HG03095 (cell line): ENCODE results near the gene LRRC3C.

Experiments
- ATAC-seq: cut with Tn5 transposase; IDR thresholded peaks from one replicate; pipeline ENCODE4 v1.9.1; 2021; ENCODE audit warnings: moderate library complexity; ENCODE audit not compliant: unreplicated experiment

LRRC3C gene

DNA sequence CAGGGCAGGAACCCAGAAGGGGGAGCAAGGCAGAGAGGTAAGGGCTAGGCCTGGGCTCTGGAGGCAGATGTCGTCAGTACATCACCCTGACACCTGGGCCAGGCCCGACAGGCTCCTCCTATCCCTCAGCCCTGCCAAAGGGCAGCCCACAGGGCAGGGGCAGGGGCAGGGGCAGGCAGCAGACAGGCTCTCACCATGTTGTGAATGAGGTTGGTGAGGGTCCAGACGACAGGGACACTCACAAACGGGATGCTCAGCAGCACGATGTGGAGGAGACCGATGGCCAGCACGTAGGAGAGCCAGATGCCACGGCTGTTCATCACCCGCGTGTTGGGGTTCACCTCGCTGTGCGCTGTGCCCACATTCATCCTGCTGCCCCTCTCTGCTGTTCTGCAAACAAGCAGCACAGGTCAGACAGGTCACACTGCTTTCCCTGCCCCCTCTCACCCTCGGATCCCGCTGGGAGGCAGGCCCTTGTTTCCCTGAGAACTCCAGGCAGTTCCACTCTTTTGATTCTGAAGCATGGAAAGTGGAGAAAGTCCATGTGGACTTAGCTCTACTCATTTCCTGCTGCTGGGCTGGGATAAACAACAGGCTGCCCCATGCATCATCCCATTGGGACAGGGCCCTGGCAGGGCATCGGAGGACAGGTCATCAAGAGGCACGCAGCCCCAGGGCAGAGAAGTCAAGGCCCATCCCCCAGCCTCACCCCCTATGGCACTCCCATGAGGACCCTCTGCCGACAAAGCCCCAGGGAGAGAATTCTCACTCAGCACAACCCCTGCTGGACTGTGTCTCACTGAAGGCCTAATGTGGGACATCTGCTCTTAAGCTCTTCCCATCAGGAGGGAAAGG, 3.5 kb upstream of the LRRC3C start:
- ATAC-seq: no peak

DNA sequence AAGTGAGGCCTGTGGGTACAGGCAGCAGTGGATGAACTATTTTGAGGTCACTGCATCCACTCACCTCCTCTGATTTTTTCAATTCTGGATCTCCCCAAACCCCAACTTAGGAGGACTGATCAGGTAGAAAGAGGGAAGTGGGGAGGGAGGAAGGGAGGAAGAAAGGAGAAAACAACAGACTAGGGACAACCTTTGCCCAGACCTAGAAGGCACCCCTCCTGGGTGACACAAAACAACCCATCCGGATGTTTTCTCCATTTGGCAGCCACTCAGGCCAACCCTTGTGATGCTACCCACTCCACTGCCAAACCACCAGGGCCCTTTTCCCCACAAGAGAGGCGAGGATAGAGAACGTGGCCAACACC, 2.9 kb upstream of the LRRC3C start:
- ATAC-seq: no peak

DNA sequence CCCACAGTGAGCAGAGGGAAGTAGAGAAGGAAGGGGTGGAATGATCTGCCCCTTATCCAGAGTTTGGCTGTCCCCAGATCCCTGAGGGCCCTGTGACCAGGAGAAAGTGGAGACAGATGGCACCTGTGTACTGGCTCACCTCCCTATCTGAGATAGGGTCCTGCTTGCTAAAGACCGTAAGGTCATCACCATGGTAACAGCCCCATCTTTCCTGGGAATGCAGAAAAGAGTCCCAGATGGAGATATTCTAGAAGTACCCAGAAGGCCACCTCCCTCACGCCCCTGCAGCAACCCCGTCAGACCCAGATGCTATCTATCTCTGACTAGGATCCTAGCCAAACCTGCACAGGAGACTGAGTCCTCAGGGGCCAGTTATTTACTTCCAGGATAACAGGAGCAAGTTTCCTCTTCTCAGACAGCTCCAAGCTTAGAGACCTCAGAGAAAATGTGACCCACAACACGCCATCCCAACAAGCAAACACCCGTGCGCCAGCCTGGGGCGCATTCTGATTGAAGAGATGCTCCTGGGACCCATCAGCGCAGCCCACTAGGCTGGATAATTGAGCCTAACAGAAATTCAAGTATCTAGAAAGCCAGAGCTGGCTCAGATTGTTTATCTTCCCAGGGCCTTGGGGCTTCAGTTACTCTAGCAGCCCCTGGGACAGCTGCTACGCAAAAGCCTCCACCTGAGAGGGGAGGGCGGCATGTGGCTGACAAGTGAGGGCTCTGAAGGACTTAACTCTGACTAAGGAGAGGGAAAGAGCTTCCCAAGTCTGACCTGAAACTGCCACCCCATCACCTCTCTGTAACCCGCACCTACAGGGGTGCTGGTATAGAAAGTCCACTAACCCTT, 2.0 kb upstream of the LRRC3C start:
- ATAC-seq: no peak

DNA sequence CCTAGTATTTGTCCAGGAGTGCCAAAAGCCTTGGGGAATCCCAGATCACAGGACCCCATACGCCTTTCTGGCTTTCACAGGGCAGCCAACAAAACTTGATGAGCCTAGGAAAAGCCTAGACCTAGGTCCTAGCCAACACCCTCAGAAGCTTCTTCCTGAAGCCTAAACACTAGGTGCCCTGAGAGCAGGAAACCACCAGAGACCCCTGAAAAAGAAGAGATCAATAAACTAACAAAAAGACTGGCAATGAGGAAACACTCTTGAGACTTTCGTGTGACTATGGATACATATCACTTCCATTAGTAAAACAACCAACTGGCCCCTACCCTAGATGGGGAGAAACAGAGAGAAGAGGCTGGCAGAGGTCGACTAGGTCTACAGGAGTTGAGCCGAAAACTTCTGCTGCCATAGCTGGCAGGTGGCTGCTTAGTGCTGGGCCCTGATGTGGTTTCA, 1.4 kb upstream of the LRRC3C start:
- ATAC-seq: no peak

DNA sequence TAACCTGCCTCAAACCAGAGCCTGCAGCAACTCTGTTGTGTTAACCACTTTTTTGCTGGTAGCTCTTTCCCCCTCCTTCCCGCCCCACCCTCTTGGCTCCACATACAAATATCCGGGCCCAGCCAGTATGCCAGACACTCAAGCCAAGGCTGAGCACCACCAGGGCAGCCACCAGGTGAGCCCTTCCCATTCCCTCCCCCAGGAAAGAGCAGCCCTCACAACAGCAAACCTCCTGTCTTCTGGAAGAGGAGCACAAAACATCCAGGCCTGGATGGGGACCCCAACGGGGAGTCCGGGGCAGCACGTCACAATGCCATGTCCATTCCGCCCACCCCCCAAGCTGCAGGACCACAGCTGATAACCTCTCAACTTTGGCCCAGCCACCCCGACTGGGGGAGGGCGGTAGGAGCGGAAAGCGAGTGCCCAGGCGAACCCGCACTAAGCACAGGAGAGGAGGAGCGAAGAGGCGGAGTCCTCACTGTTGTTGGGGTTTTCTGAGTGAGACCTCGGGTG, 888 bp upstream of the LRRC3C start:
- ATAC-seq: no peak

DNA sequence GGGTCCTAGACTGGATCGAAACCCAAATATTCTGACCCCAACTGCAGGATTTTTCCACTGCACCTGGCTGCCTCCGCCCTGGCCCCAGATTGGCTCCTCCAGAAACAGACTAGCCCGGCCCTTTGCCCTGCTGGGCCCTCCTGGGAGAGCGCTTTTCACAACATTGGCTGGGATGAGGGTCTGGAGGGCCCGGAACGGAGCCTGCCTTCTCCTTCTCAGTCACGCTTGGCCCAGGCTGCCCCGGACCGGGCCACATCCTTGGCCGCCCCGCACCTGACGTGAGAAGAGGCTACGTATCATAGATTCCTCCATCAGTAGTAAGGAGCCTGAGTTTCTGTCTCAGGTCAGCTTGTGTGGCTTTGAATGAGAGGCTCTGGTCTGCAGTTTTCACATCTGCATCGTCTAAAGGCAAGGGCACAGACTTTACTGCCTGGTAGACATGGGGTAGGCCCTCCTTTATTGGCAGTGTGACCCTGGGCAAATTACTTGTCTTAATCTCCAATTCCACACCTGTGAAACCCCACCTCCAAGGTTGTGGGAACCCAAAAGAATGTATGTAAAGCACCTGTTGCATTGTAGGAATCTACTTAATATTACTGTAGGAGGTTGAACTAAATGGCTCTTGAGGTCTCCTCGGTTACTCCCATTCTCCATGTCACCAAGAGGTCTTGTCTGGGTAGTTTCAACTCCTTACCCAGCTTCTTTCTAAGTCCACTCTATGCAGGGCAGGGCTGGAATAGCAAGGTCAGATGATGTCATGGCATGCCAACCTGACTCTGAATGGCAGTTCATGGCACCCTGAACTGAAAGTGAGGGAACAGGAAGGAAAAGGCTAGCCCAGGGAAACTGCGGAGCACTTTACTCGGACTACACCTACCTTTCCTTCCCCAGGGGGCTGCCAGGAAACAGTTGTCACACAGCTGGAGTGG, 661 bp downstream of the LRRC3C start:
- peak; percentile 5 for ATAC-seq

DNA sequence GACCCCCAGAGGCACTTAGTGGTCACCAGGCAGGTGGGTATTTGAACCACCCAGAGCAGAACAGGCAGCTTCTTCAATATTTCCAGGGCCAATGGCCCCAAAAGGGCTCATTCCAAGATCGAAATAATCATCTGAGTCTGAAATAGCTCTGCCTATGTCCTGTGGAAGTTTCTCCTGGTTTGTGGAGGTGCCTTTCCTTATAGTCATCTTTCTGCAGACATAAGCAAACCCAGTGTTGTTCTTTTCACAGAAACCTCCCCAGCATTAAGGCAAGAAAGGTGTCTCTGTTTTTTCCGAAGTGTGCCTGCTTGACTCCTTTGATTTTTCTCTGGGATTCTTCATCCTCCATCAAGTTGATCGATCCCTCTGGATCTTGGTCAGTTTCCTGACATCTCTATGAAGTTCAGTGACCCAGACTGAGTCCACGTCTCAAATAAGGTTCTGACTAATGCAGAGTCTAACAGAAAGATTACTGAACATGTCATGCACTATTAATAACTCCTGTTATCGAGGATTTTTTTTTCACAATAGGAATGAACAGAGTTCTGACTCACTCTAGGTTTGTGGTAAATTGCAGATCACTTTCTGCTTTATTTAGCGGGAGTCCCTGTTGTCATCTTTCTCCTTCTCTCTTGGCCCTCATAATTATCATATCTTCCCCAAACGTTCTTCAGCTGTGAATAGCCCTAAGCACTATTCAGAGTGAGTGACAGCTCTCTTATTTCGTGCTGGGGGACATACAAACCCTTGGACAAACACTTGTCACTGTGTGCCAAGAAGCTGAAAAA, 1.5 kb downstream of the LRRC3C start:
- no peak for ATAC-seq

DNA sequence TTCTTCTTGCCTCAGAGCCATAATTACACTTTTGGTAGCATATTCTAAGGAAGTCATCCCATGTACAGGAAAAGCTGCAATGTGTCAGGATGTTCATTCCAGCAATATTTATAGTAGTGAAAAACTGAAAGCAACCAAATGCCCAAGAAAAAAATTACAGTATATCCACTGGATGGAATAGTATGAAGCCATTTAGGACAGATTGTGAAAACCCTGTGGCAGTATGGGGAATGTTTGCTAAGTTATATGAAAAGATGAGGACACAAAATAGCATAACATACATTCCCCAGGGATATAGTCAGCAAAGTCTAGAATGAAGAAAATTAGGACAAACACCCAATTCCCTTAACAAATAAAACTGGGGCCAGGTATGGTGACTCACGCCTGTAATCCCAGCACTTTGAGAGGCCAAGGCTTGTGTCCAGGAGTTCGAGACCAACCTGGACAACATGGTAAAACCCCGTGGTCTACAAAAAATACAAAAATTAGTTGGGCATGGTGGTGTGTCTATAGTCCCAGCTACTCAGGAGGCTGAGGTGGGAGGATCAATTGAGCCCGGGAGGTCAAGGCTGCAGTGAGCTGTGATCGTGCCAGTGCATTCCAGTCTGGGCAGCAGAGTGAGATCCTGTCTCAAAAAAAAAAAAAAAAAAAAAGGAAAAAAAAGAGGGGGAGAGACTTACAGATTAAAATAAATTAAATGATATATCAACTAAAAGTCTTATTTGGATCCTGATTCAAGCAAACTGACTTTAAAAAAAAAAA, 2.3 kb downstream of the LRRC3C start:
- no peak for ATAC-seq

DNA sequence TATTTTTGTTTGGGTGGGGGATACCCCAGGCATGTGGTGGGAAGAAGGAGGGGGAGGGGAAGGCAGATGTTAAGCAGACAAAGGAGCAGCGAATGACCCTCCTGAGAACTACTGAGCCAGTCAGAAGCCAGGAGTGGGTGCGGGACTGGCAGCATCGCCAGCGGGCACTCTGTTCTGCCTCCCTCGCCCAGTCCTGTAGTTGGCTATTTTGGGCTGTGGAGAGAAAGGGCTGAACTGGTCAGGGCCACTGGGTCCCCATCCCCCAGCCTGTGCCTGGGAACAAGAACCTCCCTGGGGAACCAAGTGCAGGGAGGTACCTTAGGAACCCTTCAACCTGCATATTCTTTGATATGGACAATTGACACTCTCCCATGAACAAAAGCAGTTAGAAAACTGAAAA, 6.4 kb downstream of the LRRC3C start:
- no peak for ATAC-seq

DNA sequence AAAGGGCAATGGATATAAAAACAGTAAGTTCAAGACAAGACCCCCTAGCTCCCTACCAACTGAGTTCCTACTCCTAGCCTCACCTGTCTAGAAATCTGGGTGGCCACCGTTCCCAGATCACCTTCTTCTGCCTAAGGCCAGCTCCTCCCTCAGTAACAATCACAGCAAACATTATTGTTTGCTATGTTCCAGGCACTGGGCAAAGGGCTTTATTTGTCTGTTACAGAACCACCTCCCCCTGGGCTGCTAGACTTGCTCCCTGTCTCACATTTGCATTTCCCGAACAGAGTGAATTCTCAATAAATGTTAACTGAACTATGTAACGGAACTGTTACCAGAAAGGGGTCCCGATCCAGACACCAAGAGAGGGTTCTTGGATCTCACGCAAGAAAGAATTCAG, 6.8 kb downstream of the LRRC3C start:
- no peak for ATAC-seq

DNA sequence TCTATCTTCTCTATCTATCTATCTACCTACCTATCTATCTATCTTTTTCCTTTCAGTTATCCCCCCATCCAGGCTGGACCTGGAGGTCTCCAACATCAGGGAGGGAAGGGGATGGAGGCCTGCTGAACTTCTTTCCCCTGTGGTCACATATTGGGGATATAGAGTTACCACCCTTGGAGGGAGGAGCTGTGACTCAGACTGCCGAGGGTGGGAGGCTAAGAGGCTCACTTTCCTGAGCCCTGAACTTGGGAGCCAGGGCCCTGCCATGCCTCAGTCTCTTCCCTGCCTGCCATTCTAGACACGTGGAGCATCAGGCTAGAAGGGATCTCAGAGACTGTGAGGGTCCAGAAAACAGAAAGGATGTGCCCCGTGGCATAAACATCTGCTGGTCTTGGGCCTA, 8.4 kb downstream of the LRRC3C start:
- no peak for ATAC-seq

DNA sequence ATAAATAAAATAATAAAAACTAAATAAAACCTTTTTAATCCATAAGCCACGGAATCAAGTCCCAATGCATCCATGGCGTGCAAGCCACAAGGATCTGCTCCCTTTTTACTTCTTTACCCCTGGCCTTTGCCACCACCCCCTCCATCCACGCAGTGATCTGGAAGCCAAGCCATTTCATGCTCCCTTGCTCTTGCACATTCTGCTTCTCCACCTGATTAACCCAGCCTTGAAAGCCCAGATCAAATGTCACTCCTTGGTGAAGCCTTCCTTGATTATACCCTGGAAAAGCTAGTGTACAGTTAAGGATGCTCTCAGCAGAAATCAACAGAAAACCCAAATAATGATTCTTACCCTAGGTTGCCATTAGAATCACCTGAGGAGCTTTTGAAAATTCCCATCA, 9.9 kb downstream of the LRRC3C start:
- ATAC-seq: no peak

DNA sequence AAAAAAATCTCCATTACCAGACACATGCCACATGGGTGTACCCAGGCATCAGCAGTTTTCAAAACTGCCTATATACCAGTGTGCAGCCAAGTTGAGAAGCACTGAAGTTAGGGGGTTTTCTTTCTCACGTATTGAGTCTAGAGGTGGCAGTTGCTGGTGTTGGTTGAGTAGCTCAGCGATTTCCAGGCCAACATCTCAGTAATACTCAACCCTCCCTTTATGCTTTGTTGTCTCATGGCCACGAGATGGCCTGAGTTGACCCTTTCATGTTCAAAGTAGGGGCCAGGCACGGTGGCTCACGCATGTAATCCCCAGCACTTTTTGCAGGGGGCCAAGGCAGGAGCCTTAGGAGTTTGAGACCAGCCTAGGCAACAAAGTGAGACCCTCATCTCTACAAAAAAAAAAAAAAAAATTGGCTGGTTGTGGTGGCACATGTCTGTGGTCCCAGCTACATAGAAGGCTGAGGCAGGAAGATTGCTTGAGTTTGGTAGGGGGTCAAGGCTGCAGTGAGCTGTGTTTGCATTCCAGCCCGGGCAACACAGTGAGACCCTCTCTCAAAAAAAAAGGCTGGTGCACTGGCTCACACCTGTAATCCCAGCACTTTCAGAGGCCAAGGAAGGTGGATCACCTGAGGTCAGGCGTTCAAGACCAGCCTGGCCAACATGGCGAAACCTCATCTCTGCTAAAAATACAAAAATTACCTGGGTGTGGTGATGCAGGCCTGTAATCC, 10.8 kb downstream of the LRRC3C start:
- no peak for ATAC-seq

DNA sequence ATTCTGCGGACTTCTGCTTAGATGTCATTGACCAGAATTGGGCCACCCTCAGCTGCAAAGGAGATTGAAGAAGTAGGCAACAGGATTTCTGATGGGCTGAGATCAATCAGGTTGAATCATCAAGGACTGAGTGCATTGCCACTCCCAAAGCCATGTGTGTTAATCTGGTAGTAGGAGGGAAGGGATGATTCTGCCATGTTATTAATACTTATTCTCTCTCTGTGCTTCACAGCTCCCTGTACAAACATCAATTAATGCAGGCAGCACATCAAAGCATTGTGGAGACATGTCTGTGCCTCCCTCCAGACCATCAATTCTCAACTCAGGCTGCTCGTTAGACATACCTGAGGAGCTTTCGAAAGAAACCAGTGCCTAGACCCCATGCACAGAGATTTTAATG, 11.6 kb downstream of the LRRC3C start:
- no peak for ATAC-seq

DNA sequence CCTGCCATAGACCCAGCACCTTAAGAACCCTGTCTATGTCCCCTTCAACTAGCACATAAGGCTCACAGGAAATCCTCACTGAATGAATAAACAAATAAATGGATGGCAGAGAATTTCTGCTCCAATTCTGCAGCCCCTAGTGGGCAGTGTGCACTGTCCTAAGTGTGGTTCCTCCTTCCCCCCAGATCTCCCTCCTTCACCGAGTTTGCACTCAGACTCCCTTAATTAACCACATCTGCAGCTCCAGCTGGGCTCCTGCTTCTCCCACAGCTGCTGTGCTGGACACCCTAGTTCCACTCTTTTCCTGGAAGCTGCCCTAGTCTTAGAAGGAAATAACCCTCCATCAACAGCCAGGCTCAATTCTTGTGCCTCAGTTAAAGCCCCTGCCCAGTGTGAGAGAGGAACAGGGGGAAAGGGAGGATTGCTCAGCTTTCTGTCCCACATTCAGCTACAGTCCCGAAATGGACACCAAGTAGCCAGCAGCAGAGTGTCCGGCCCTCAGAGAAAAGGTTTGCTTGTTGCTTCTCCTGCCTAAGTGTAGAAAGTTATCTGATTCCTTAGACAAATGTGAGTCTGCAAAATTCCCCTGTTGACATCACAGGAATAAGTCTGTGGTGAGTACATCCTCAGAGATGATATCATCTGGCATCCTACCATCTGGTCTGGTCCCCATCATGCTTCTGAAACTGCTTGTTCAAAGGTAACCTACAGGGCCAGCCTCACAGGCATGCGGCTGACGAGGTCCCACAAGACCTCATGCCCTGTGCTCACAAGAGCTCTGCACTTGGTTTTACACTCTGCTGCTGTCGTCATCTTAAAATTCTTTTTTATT, 12.3 kb downstream of the LRRC3C start:
- ATAC-seq: no peak

DNA sequence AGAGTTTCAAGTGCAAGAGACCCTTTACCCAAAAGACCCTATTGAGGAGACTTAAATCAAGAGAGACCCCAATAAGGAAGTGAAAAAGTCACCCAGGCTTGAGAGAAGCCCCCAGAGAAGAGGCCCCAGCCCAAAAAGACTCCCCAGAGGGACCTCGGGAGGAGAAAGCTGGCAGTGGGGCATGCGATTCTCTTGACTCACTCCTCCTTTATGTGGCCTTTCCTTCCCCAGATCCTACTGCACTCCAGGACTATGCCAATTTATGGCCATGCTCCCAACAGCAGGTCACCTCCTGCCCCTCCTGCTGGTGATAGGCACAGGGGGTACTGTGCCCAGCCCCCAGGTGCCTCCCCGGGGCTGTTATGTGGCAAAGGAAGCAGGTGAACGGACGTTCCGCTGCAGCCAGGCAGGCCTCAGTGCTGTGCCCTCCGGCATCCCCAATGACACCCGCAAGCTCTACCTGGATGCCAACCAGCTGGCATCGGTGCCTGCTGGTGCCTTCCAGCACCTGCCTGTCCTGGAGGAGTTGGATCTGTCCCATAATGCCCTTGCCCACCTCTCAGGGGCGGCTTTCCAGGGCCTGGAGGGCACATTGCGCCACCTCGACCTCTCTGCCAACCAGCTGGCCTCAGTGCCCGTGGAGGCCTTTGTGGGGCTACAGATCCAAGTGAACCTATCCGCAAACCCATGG, 16.3 kb downstream of the LRRC3C start:
- ATAC-seq: no peak

DNA sequence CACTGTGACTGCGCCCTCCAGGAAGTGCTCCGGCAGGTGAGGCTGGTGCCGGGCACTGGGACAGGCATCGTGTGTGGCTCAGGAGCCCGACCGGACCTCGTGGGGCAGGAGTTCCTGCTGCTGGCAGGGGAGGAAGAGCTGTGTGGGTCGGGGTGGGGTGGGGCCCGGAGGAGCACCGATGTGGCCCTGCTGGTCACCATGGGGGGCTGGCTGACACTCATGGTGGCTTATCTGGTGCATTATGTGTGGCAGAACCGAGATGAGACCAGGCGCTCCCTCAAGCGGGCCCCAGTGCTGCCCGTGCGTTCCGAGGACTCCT, 16.8 kb downstream of the LRRC3C start:
- ATAC-seq: no peak
